H1 (cell line): ENCODE measurements around the gene PLEKHN1. TPM values are rescaled to one million over a fixed set of nuclear protein-coding genes. Genes with fewer than 3 reads are reported as not detected.

Source experiments
- polyA plus RNA-seq, 7 experiments: library from polyadenylated mRNA; depleted of rRNA in 3 of 7; stranded (reverse) in 5 of 7; unstranded in 2 of 7; fragments of >200 nt in 5 of 7; fragments of 200-250 nt in 2 of 7; gene quantifications; 1 replicate in 5 of 7; 2 replicates in 1 of 7; 4 replicates in 1 of 7; pipeline versions ENCODE4 v1.2.1 to v1.2.3, GENCODE V29; 2011 to 2013; ENCODE audit warnings: missing spikeins in 2 of 7, mixed read lengths in 2 of 7
- small RNA-seq: library from polyadenylated mRNA; stranded (forward); fragments of <200 nt; extraction: miRNeasy Mini kit (QIAGEN cat#:217004); gene quantifications from one replicate; pipeline ENCODE3, GENCODE V24; 2013; ENCODE audit not compliant: insufficient read depth
- total RNA-seq: library from RNA; stranded (reverse); fragmentation: NEBNext Ultra II Directional; extraction: Animal tissue kit (Norgen Biotek cat#: 25700); gene quantifications from 2 replicates; pipeline ENCODE4 v1.2.1, GENCODE V29; 2021

The PLEKHN1 gene
- total and polyA plus RNA-seq, 2 of the 8 experiments (the other 6 are each of a cell fraction or from before 2014, with no cell fraction given) = 0.39 to 1.5 TPM

Small RNAs within 50 kb of the gene (small RNA-seq; reads per million reads assigned to genes)
- gene AL645608.3 = not detected

Other genes starting within 250 kb of the PLEKHN1 start
- gene SAMD11, start 42.6 kb upstream of the PLEKHN1 start, total RNA-seq = 0.25 and 0.30 TPM in 2 replicates
- gene SAMD11, start 42.6 kb upstream of the PLEKHN1 start, polyA plus RNA-seq (2011; rRNA removed) = 0.18 and 0.66 TPM in 2 replicates
- 130 TPM in 2 replicates for gene NOC2L, start 7.2 kb upstream of the PLEKHN1 start, total RNA-seq
- gene NOC2L, start 7.2 kb upstream of the PLEKHN1 start, polyA plus RNA-seq (2011; rRNA removed) = 74.7 and 115 TPM in 2 replicates
- 30.1 and 32.6 TPM in 2 replicates for gene KLHL17, start 5.9 kb upstream of the PLEKHN1 start, total RNA-seq
- gene KLHL17, start 5.9 kb upstream of the PLEKHN1 start, polyA plus RNA-seq (2011; rRNA removed) = 36.1 and 62.3 TPM in 2 replicates
- gene PERM1, start 15.6 kb downstream of the PLEKHN1 start, total RNA-seq = not detected in 2 replicates
- gene PERM1, start 15.6 kb downstream of the PLEKHN1 start, polyA plus RNA-seq (2011; rRNA removed) = not detected in 2 replicates
- 1.2 and 2.8 TPM in 2 replicates for gene HES4, start 33.6 kb downstream of the PLEKHN1 start, total RNA-seq
- gene HES4, start 33.6 kb downstream of the PLEKHN1 start, polyA plus RNA-seq (2011; rRNA removed) = 3.5 and 12.8 TPM in 2 replicates
- gene ISG15, start 47.0 kb downstream of the PLEKHN1 start, total RNA-seq = 27.7 and 29.3 TPM in 2 replicates
- gene ISG15, start 47.0 kb downstream of the PLEKHN1 start, polyA plus RNA-seq (2011; rRNA removed) = 121 and 123 TPM in 2 replicates
- 155 and 162 TPM in 2 replicates for gene AGRN, start 53.6 kb downstream of the PLEKHN1 start, total RNA-seq
- gene AGRN, start 53.6 kb downstream of the PLEKHN1 start, polyA plus RNA-seq (2011; rRNA removed) = 52.3 and 104 TPM in 2 replicates
- not detected in 2 replicates for gene RNF223, start 107.8 kb downstream of the PLEKHN1 start, total RNA-seq
- not detected in 2 replicates for gene RNF223, start 107.8 kb downstream of the PLEKHN1 start, polyA plus RNA-seq (2011; rRNA removed)
- 10.9 and 12.4 TPM in 2 replicates for gene C1orf159, start 149.6 kb downstream of the PLEKHN1 start, total RNA-seq
- gene C1orf159, start 149.6 kb downstream of the PLEKHN1 start, polyA plus RNA-seq (2011; rRNA removed) = 10.0 and 15.7 TPM in 2 replicates
- 1.6 and 1.7 TPM in 2 replicates for gene TTLL10, start 207.4 kb downstream of the PLEKHN1 start, total RNA-seq
- gene TTLL10, start 207.4 kb downstream of the PLEKHN1 start, polyA plus RNA-seq (2011; rRNA removed) = 1.1 and 2.0 TPM in 2 replicates
- gene TNFRSF18, start 240.1 kb downstream of the PLEKHN1 start, total RNA-seq = 0.92 and 1.5 TPM in 2 replicates
- gene TNFRSF18, start 240.1 kb downstream of the PLEKHN1 start, polyA plus RNA-seq (2011; rRNA removed) = 2.5 and 2.7 TPM in 2 replicates
- gene TNFRSF4, start 247.7 kb downstream of the PLEKHN1 start, total RNA-seq = not detected in 2 replicates
- 0.06 TPM in 1 of 2 replicates, not detected in the other for gene TNFRSF4, start 247.7 kb downstream of the PLEKHN1 start, polyA plus RNA-seq (2011; rRNA removed)